Vagina (tissue), 2 donors: Measurements from ENCODE around the gene KRTAP12-2. TPM values are rescaled to one million over a fixed set of nuclear protein-coding genes. Genes with fewer than 3 reads are reported as not detected.
A peak's percentile ranks its signal among the peaks of the same experiment; 100 is the strongest.
"Not testable (repeated sequence)": the region's sequence is repeated elsewhere in the genome, so short reads cannot be mapped to it uniquely, and the experiment has no call there.

ENCODE experiments used
- DNase-seq, 2 donors: peaks; one replicate each; pipeline ENCODE4 v3.0.0-alpha.2; 2017; ENCODE audit errors: extremely low spot score in 2 of 2
- H3K27ac ChIP-seq: fragments of 200-600 bp; sonication (generic); one replicate; pipeline ENCODE4 v1.5.1; 2019
- H3K27me3 ChIP-seq: fragments of 200-600 bp; sonication (generic); one replicate; pipeline ENCODE4 v1.5.1; 2019
- H3K36me3 ChIP-seq, 2 donors: fragments of 200-600 bp; sonication (generic); one replicate each; pipeline ENCODE4 v1.5.1; 2017 to 2019
- H3K4me1 ChIP-seq: fragments of 200-600 bp; sonication (generic); one replicate; pipeline ENCODE4 v1.5.1; 2019
- H3K4me3 ChIP-seq, 2 donors: fragments of 200-600 bp; sonication (generic); 1 replicate in 1 of 2; 2 replicates in 1 of 2; pipeline ENCODE4 v1.5.1; 2016 to 2019
- H3K9me3 ChIP-seq: fragments of 200-600 bp; sonication (generic); one replicate; pipeline ENCODE4 v1.5.1; 2019
- CTCF ChIP-seq, 3 experiments: fragments of 450-650 bp in 2 of 3; fragments of 200-600 bp in 1 of 3; sonication (generic) in 1 of 3; IDR thresholded peaks; one replicate each; pipeline ENCODE4 v1.5.1; 2017 to 2019; ENCODE audit warnings: antibody characterized with exemption in 3 of 3, mild to moderate bottlenecking in 2 of 3, moderate library complexity in 2 of 3
- POLR2A ChIP-seq, 2 donors: fragments of 450-650 bp; IDR thresholded peaks; one replicate each; pipeline ENCODE4 v1.6.1; 2017; ENCODE audit warnings: antibody characterized with exemption in 2 of 2, mild to moderate bottlenecking in 2 of 2, moderate library complexity in 2 of 2
- POLR2AphosphoS5 ChIP-seq, 2 donors: sonication (generic); formaldehyde crosslinking; IDR thresholded peaks; one replicate each; pipeline ENCODE4 v1.9.0; 2017; ENCODE audit warnings: antibody characterized with exemption in 2 of 2, mild to moderate bottlenecking in 2 of 2, low read depth in 1 of 2; ENCODE audit not compliant: insufficient read depth in 1 of 2
- intact Hi-C: fragments of 100-400 bp; cut with DNase I; formaldehyde crosslinking; loops from one replicate; pipeline ENCODE4 v1.15.1; 2023
- total RNA-seq: library from RNA; depleted of rRNA; stranded (reverse); fragments of >200 nt; gene quantifications from one replicate; pipeline ENCODE4 v1.2.3, GENCODE V29; 2016

KRTAP12-2 gene
- total RNA-seq, 1 donor from 2014 or later: not detected

DNA sequence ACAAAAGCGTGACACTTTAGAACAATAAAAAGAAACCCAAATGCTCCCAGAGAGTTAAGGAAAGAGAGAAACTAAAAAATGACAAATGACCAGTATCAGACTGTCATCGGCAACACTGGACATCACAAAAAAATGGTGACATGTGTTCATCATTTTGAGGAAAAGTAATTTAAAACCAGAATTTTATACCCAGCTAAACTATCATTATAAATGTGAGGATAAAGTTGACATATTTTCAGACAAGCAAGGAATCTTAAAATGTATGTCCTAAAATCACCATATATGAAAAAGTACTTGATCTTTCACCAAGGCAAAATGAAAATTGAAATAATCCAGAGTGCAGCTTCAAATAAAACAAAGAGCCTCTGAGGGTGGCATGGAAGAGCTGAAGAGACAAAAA lies 21.8 kb downstream of the KRTAP12-2 start:
- no peak for DNase-seq
- no peak overlapping the region for H3K4me3 ChIP-seq
- H3K4me1 ChIP-seq: no peaks in the 10 kb centered on the region
- H3K9me3 ChIP-seq: no peaks in the 10 kb centered on the region
- H3K27ac ChIP-seq: no peak overlapping the region
- no peaks in the 10 kb centered on the region for H3K36me3 ChIP-seq
- no peak for TF ChIP-seq CTCF (IDR thresholded peaks at IDR 0.05)
- no peak for TF ChIP-seq POLR2A (IDR thresholded peaks at IDR 0.05)
- TF ChIP-seq POLR2AphosphoS5 (IDR thresholded peaks at IDR 0.05; ENCODE audit: insufficient read depth in 1 of 2, low read depth in 1 of 2): no peak
- intact Hi-C loops: no loop called here
- no peaks in the 10 kb centered on the region for H3K27me3 ChIP-seq

GRCh38 chr21:44643741-44644310 lies 22.9 kb downstream of the KRTAP12-2 start:
- no peak for DNase-seq
- no peaks in the 10 kb centered on the region for H3K9me3 ChIP-seq
- H3K4me3 ChIP-seq: no peak overlapping the region
- no peaks in the 10 kb centered on the region for H3K4me1 ChIP-seq
- H3K27ac ChIP-seq: no peak overlapping the region
- TF ChIP-seq POLR2AphosphoS5 (IDR thresholded peaks at IDR 0.05; ENCODE audit: insufficient read depth in 1 of 2, low read depth in 1 of 2) (no peak), POLR2A (IDR thresholded peaks at IDR 0.05) (no peak), CTCF (IDR thresholded peaks at IDR 0.05) (no peak)
- no peaks in the 10 kb centered on the region for H3K36me3 ChIP-seq
- intact Hi-C loops: no loop called here
- no peaks in the 10 kb centered on the region for H3K27me3 ChIP-seq

DNA sequence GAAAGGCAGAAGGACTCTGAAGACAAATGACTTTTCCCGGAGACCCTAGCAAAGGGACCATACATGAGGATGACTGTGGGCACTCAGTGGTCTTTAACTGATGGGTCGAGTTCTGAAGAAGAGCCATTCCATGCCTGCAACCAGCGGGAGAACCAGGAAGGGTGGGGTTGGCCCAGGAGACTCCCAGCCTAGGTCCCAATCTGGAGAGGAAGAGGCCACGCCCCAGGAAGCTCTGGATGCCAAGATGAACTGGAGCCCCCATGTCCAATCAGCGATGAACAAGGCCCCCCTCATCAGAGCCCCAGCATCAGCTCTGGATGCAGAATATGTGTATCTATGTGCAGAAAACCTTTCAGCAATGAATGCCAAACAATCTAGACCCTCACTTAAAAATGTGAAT lies 26.0 kb downstream of the KRTAP12-2 start:
- DNase-seq: peak in 1 of 2 donors; percentile 52
- H3K4me3 ChIP-seq: no peak overlapping the region
- TF ChIP-seq CTCF (IDR thresholded peaks at IDR 0.05) (no peak), POLR2A (IDR thresholded peaks at IDR 0.05) (no peak), POLR2AphosphoS5 (IDR thresholded peaks at IDR 0.05; ENCODE audit: insufficient read depth in 1 of 2, low read depth in 1 of 2) (no peak)
- H3K27me3 ChIP-seq: no peaks in the 10 kb centered on the region
- no peaks in the 10 kb centered on the region for H3K36me3 ChIP-seq
- H3K4me1 ChIP-seq: no peaks in the 10 kb centered on the region
- intact Hi-C loops: no loop called here
- H3K9me3 ChIP-seq: no peaks in the 10 kb centered on the region
- H3K27ac ChIP-seq: no peak overlapping the region

DNA sequence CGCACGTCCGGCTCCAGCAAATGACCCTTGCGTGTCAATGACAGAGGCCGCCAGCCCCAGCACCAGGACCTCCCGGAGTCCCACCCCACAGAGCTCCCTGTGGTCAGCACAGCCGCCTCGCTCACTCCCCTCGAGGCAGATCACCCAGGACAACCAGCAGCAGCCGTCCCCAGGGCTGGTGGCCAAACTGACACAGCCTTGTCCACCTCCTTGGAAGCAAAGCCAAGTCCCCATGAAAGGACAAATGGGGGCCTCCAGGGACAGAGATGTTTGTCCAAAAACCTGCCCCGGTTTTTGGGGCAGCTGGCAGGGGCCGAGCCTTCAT lies 27.4 kb downstream of the KRTAP12-2 start:
- Histone ChIP-seq H3K27ac (no peak overlapping the region), H3K9me3 (no peaks in the 10 kb centered on the region), H3K36me3 (no peaks in the 10 kb centered on the region), H3K27me3 (no peaks in the 10 kb centered on the region), H3K4me1 (no peaks in the 10 kb centered on the region), H3K4me3 (no peak overlapping the region)
- TF ChIP-seq CTCF (IDR thresholded peaks at IDR 0.05) (no peak), POLR2A (IDR thresholded peaks at IDR 0.05) (no peak), POLR2AphosphoS5 (IDR thresholded peaks at IDR 0.05; ENCODE audit: insufficient read depth in 1 of 2, low read depth in 1 of 2) (no peak)
- peak; percentile 34 to 85 for DNase-seq
- intact Hi-C loops: no loop called here

DNA sequence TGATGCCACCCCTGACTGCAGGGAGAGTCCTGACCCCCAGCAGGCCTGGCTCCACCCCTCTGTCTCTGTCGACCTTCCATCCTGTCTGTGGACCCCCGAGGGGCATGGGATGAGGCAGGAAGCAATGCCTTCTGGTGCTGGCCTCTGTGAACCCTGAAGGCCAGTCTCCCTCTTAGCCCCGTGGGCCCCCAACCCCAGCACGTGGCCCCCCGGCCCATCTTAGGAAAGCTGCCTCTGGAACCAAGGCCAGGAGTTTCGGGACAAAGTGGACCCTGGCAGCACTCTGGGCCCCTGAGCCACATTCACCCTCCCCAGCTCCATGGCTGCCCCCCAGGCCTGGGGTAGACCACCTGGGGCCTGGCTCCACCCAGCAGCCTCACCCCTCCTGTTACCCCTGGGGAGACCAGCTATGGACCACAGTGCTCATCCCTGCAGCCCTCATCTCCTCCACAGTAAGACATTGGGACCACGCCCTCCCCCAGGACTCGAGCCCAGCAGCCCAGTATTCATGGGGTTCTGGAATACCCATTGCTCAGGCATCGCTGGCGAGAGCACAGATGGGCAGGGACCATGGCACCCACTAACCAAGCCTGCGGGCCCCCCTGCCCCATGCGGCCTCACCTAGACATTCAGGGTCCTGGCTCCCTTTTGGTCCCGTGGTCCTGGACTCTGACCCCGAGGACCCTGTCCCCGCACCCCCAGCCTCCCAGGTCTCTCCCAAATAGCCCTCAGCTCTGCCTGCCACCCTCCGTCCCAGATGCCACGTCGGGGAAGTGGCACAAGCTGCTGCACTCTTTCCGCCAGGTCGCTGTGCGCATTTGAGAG lies 28.0 kb downstream of the KRTAP12-2 start:
- H3K27me3 ChIP-seq, H3K4me3 ChIP-seq, H3K27ac ChIP-seq, H3K9me3 ChIP-seq, H3K4me1 ChIP-seq, H3K36me3 ChIP-seq, intact Hi-C loops: not testable (repeated sequence)
- DNase-seq: peak in 1 of 2 donors; percentile 70

GRCh38 chr21:44637851-44638348 lies 28.8 kb downstream of the KRTAP12-2 start:
- intact Hi-C loops, H3K9me3 ChIP-seq, H3K27ac ChIP-seq, H3K36me3 ChIP-seq, H3K4me1 ChIP-seq, H3K27me3 ChIP-seq, H3K4me3 ChIP-seq: not testable (repeated sequence)
- DNase-seq: peak in 1 of 2 donors; percentile 42
